ENCODE measurements around the gene NFATC3.

NFATC3 gene

GRCh38 chr16:68257251-68257905 is 172.2 kb downstream of the NFATC3 start:
- peak; percentile 53 for DNase-seq

DNA sequence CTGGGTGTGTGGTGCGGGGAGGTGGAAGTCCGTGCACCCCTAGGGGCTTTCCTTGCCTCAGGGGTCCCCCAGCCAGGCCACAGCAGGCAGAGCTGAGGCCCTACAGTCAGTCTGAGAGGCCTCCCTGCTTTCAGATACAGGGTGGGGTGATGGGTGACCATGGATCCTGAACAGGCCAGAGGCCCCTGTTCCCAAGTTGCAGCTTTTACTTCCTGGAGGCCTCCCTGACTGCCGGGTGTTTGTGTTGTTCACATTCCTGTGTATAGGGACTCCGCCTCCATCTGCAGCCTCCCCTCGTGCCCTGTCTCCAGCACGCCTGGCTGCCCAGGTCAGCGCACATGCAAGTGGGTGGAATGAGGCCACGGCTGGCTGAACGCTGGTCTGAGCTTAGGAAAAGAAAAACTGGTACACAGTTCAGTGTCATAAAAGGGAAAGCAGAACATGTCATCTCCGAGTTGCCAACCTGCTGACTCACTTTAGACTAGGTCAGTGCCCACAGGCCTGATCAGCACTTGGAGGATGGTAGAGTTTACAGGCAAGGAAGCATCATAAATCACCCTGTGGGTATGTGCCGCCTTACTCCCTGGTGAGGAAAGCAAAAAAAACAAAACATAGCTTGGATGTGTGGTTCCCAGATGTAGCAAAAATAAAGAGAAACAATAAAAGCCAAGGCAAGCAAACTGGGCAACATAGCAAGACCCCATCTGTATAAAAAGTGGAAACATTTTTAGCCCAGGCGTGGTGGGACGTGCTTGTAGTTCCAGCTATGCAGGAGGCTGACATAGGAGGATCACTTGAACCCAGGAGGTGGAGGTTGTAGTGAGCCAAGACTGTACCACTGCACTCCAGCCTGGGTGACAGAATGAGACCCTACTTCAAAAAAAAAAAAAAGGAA is 173.0 kb downstream of the NFATC3 start:
- no peak for DNase-seq

DNA sequence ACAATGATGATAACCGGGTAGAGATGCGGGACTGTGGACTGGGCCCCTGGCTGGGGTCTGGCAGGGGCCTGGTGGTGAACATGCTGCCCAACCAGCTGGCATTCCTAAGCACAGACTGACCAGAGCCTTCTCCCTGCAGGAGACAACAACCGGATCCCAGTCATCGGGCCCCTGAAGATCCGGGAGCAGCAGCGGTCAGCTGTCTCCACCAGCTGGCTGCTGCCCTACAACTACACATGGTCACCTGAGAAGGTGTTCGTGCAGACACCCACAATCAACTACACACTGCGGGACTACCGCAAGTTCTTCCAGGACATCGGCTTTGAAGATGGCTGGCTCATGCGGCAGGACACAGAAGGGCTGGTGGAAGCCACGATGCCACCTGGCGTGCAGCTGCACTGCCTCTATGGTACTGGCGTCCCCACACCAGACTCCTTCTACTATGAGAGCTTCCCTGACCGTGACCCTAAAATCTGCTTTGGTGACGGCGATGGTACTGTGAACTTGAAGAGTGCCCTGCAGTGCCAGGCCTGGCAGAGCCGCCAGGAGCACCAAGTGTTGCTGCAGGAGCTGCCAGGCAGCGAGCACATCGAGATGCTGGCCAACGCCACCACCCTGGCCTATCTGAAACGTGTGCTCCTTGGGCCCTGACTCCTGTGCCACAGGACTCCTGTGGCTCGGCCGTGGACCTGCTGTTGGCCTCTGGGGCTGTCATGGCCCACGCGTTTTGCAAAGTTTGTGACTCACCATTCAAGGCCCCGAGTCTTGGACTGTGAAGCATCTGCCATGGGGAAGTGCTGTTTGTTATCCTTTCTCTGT is 174.0 kb downstream of the NFATC3 start:
- DNase-seq = no peak

DNA sequence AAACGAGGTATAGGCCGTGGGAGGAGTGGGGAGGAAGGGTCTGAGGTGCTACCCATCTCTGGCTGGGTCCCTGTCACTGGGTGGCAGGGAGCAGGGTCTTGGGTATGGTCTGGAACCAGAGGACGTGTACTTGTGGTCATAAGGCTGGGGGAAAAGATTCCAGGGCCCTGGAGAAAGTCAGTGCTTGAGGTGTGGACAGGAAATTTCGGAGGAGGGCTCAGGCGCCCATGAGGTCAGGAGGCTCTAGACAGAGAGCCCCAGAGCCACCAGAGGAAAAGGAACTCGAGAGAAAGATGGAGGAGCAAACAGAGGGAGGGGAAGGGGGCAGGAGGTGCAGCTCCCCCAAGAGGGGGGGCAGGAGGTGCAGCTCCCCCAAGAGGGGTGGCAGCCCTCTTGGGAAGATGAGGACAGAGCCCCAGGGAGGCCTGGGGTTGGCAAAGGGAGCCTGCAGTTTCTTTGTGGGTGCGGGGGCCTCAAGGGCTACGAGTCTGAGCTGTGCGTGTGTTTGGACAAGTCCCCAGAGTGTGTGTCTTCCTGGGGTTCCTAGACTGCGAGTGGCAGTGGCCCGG is 178.5 kb downstream of the NFATC3 start:
- DNase-seq = no peak

- DNase-seq = peak; percentile 82
Measured at GRCh38 chr16:68264128-68265077, 179.2 kb downstream of the NFATC3 start, which contains the start of gene SLC7A6. Gene SLC7A6, plus strand, starts transcription at chr16:68264526. Its CDS starts 10,201 bp downstream, at chr16:68274727.

DNA sequence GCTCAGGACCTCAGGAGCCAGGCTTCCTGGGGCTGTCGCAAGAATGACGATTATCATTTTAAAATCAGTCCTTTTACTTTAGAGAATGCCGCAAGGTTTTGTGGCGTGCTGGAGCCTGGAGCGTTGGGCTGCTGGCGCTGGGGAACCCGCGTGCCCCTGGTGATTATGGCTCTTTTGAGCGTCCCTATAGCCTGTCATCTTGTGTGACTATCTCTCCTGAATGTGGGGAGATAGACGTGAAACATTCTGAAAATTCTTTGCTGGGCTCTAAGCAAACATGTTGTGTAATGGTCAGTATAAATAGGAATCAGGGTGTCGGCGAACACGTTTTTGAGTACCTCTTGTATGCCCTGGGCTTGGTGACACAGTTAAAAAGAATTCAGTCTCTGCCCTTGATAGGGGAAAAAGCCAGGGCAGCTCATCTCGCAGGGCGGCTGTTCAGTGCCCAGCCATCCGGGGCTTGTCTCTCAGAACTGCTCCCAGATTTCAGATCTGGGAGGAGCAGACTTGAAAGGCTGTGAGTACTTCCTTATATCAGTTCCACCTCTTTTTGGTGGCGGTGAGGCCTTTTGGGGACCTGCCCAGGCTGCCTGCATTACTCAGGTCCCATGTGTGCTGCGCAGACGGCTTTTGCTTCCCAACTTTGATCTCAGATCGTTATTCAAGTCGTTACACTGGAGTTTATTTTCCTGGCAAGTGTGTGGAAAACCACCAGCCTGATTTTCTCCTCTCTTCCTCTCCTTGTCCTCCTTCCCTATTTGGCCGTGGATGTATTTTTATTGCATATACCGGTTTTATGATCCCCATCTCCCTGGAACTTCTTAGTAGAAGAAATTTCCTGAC is 180.1 kb downstream of the NFATC3 start:
- peak; percentile 60 for DNase-seq

- no peak for DNase-seq
Measured at GRCh38 chr16:68267612-68268405, 182.6 kb downstream of the NFATC3 start.

GRCh38 chr16:68269793-68270192 is 184.6 kb downstream of the NFATC3 start:
- no peak for DNase-seq

GRCh38 chr16:68270353-68270752 is 185.2 kb downstream of the NFATC3 start:
- no peak for DNase-seq

DNA sequence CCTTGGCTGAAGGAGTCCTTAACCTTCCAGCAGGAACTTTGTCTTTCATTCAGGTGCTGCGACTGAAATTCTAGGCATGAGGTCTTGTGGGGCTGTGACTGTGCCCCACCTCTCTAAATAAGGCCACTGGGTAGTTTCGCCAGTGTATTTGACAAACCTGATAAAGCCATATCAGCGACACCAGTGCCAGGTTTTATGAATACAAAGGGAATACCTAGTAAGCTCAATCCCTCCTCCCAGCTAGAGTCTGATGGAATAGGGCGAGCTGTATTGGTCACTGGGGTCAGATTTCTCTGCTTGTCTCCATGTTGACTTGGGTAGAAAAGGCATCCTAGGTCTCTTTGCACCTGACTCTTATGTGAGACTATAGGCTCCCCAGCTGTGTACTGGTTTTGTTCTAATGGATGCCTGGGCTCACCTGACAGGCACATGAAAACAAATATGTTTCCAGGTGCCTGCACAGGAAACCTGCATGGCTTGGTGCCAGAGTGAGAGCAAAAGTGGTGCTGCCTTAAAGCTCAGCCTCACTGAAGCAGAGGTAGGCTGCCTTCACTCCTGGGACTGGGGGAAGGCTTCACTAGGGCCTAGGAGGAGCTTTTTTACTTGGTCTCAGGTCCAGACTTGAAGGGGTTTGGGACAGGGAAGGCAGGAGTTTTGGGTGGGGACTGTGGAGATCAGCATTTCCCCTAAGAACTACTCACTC is 187.5 kb downstream of the NFATC3 start:
- DNase-seq = peak; percentile 45

DNA sequence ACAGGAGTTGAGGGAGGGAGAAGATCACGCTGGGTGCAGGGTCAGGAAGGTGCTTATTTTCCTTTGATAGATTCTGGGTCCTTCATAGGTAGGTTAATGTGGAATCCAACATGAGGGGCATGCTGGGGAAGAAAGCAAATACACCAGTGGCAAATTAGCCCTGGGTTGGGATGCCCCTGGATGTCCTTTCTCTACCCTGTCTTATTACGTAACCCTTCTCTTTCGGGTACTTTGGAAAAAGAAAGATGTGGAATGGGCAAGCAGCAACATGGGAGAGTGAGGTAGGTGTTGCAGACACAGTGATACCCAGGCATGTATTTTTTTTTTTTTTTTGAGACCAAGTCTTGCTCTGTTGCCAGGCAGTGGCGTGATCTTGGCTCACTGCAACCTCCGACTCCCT is 188.3 kb downstream of the NFATC3 start:
- DNase-seq = no peak

GRCh38 chr16:68273896-68274295 is 188.7 kb downstream of the NFATC3 start:
- DNase-seq = no peak

DNA sequence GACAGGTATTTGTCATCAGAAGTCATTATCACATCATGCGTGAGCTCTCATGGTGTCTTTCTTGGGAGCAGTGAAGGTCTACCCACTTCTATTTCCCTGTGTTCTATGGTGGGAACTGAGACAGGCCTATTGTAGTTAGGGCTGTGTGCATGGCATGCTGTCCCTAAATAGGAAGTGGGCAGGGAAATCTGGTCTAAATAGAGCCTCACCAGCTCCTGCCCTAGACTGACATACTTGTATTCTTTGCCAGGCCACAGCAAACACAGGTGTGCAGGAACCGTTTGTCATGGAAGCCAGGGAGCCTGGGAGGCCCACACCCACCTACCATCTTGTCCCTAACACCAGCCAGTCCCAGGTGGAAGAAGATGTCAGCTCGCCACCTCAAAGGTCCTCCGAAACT is 189.3 kb downstream of the NFATC3 start:
- no peak for DNase-seq

DNA sequence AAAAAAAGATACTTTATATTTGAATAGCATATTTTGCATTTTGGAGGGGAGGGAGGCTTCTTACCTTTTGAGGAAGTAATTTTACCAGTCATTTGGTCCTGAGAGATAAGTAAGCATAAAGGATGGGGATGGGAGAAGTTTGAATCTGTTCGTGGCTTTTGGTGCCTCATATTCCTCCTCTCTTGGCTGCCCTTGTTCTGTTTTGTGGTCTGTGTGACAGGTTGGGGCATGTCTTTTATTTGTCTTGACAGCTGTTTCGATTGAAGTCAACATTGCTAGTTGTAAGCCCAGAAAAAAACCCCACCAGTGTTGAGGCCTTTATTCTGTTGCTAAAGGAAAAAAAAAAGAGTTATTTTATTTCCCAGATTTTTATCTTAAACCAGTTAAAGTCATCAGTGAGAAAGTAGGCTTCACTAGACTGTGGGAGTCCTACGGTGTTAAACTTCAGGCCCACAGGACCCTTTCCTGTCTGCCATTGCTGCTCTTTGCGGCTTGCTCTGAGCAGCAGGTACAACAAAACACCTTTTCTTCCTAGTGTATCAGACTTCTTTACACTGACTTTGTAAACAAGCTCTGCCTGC is 190.5 kb downstream of the NFATC3 start:
- peak; percentile 53 for DNase-seq

- DNase-seq = no peak
Measured at GRCh38 chr16:68276223-68276622, 191.1 kb downstream of the NFATC3 start.
